HCT116 (cell line): ENCODE measurements around the gene PRKAA2. TPM values are rescaled to one million over a fixed set of nuclear protein-coding genes. Genes with fewer than 3 reads are reported as not detected.

Source experiments
- ATAC-seq: fragments of 200-7000 bp; cut with Tn5 transposase; 2 replicates; pipeline ENCODE4 v1.9.1; 2020; ENCODE audit warnings: mild to moderate bottlenecking, moderate library complexity
- BruUV-seq: library from RNA; stranded (reverse); fragments of 400-500 nt; replicated peaks from 2 replicates; lab custom pipeline; 2021; lab: Mats Ljungman, UMichigan
- CTCF ChIA-PET: fragments of 300-600 bp; sonication (Branson Sonifier 250); formaldehyde crosslinking; loops from one replicate; lab custom pipeline; 2021; ENCODE audit warnings: antibody characterized with exemption; lab: Charles Lee
- POLR2A ChIA-PET: fragments of 300-600, 350-600 bp; sonication (Branson Sonifier 250); formaldehyde crosslinking; loops from one replicate; lab custom pipeline; 2021; ENCODE audit warnings: antibody characterized with exemption; lab: Charles Lee
- RAD21 ChIA-PET, 2 experiments: fragments of 300-600 bp; sonication (Branson Sonifier 250); formaldehyde crosslinking; loops; one replicate each; lab custom pipeline; 2023; ENCODE audit warnings: low total read pairs in 2 of 2; ENCODE audit not compliant: uncharacterized antibody in 2 of 2, unreplicated experiment in 2 of 2, low non-redundant PET in 1 of 2; lab: Charles Lee
- DNase-seq: peaks from one replicate; pipeline ENCODE4 v3.0.0-alpha.2; 2010; ENCODE audit warnings: low read depth, low spot score
- H2AFZ ChIP-seq: fragments of 200-600 bp; shearing (Covaris generic), sonication (generic); 2 replicates; pipeline ENCODE4 v1.6.1; 2017; ENCODE audit warnings: low read depth, mixed run types, mixed read lengths, antibody characterized with exemption, low read length; ENCODE audit not compliant: poor library complexity, severe bottlenecking
- H3K27ac ChIP-seq: 2 replicates; pipeline ENCODE4 v1.5.1; 2012; ENCODE audit warnings: low read depth, low read length
- H3K27me3 ChIP-seq: fragments of 200-600 bp; sonication (generic); 2 replicates; pipeline ENCODE4 v1.6.1; 2016; ENCODE audit warnings: mixed run types, low read length, mixed read lengths; ENCODE audit not compliant: insufficient read depth
- H3K36me3 ChIP-seq, 2 experiments: fragments of 200-500 bp in 1 of 2; fragments of 200-600 bp in 1 of 2; sonication (Bioruptor generic) in 1 of 2; sonication (generic) in 1 of 2; 2 replicates each; pipeline versions ENCODE4 v1.5.1 to v1.6.1; 2014 to 2016; ENCODE audit warnings: low read length in 2 of 2, inconsistent platforms in 1 of 2, mixed read lengths in 1 of 2, mixed run types in 1 of 2; ENCODE audit not compliant: insufficient read depth in 2 of 2, control insufficient read depth in 1 of 2
- H3K4me1 ChIP-seq, 2 experiments: fragments of 200-600 bp in 1 of 2; sonication (generic) in 1 of 2; 2 replicates each; pipeline versions ENCODE4 v1.5.1 to v1.6.1; 2012 to 2017; ENCODE audit warnings: low read length in 2 of 2, inconsistent platforms in 1 of 2, mild to moderate bottlenecking in 1 of 2, mixed read lengths in 1 of 2, mixed run types in 1 of 2, moderate library complexity in 1 of 2; ENCODE audit not compliant: insufficient read depth in 2 of 2, control insufficient read depth in 1 of 2
- H3K4me2 ChIP-seq: fragments of 200-600 bp; sonication (generic); 2 replicates; pipeline ENCODE4 v1.6.1; 2017; ENCODE audit warnings: mixed run types, low read length, mixed read lengths
- H3K4me3 ChIP-seq, 2 experiments: fragments of 200-600 bp in 1 of 2; sonication (generic) in 1 of 2; replicated peaks in 1 of 2; 2 replicates each; pipeline ENCODE4 v1.5.1; 2011 to 2016; ENCODE audit warnings: low read length in 2 of 2, control low read depth in 1 of 2, low read depth in 1 of 2, mild to moderate bottlenecking in 1 of 2, mixed read lengths in 1 of 2, mixed run types in 1 of 2
- H3K79me2 ChIP-seq: fragments of 200-600 bp; sonication (generic); 2 replicates; pipeline ENCODE4 v1.6.1; 2017; ENCODE audit warnings: mild to moderate bottlenecking, mixed run types, low read length, moderate library complexity, mixed read lengths; ENCODE audit not compliant: insufficient read depth
- H3K9ac ChIP-seq: fragments of 200-600 bp; sonication (generic); 2 replicates; pipeline ENCODE4 v1.6.1; 2016; ENCODE audit warnings: low read length, mixed read lengths
- H3K9me2 ChIP-seq: fragments of 200-600 bp; sonication (generic), shearing (Covaris generic); 2 replicates; pipeline ENCODE4 v1.6.1; 2017; ENCODE audit warnings: mixed run types, mild to moderate bottlenecking, moderate library complexity; ENCODE audit not compliant: insufficient read depth
- H3K9me3 ChIP-seq, 2 experiments: fragments of 200-500 bp in 1 of 2; fragments of 200-600 bp in 1 of 2; sonication (Bioruptor generic) in 1 of 2; sonication (generic) in 1 of 2; 2 replicates each; pipeline ENCODE4 v1.6.1; 2014 to 2017; ENCODE audit warnings: low read length in 2 of 2, mixed read lengths in 2 of 2, inconsistent platforms in 1 of 2, low read depth in 1 of 2, mild to moderate bottlenecking in 1 of 2, mixed run types in 1 of 2, moderate library complexity in 1 of 2; ENCODE audit not compliant: control insufficient read depth in 1 of 2, insufficient read depth in 1 of 2
- H4K20me1 ChIP-seq: fragments of 200-600 bp; sonication (generic), shearing (Covaris generic); 2 replicates; pipeline ENCODE4 v1.6.1; 2017; ENCODE audit warnings: mixed run types, mild to moderate bottlenecking, moderate library complexity; ENCODE audit not compliant: insufficient read depth
- ATF3 ChIP-seq: IDR thresholded peaks from 2 replicates; pipeline ENCODE4 v1.6.1; 2012
- CEBPB ChIP-seq: IDR thresholded peaks from 2 replicates; pipeline ENCODE4 v1.6.1; 2012; ENCODE audit warnings: low read depth
- CTCF ChIP-seq, 3 experiments: fragments of 200-600 bp in 1 of 3; sonication (generic) in 1 of 3; IDR thresholded peaks in 2 of 3; conservative IDR thresholded peaks in 1 of 3; 2 replicates each; pipeline ENCODE4 v1.5.1; 2012 to 2017; ENCODE audit warnings: low read depth in 2 of 3, low read length in 2 of 3, antibody characterized with exemption in 1 of 3, borderline replicate concordance in 1 of 3, control low read depth in 1 of 3, mild to moderate bottlenecking in 1 of 3, mixed read lengths in 1 of 3, mixed run types in 1 of 3, moderate library complexity in 1 of 3; ENCODE audit not compliant: insufficient read depth in 1 of 3
- EGR1 ChIP-seq: IDR thresholded peaks from 2 replicates; pipeline ENCODE4 v1.6.1; 2012; ENCODE audit warnings: low read depth
- EZH2 ChIP-seq: fragments of 200-600 bp; sonication (generic); IDR thresholded peaks from 2 replicates; pipeline ENCODE4 v1.6.1; 2017; ENCODE audit warnings: antibody characterized with exemption, mixed run types
- EZH2phosphoT487 ChIP-seq: fragments of 200-600 bp; IDR thresholded peaks from 2 replicates; pipeline ENCODE4 v1.6.1; 2018; ENCODE audit warnings: antibody characterized with exemption, borderline replicate concordance
- JUND ChIP-seq: IDR thresholded peaks from 2 replicates; pipeline ENCODE4 v1.6.1; 2012
- POLR2A ChIP-seq: IDR thresholded peaks from 2 replicates; pipeline ENCODE4 v1.7.0; 2011; ENCODE audit warnings: borderline replicate concordance; ENCODE audit not compliant: insufficient read depth, insufficient read length; ENCODE audit errors: extremely low read depth
- RAD21 ChIP-seq: IDR thresholded peaks from 2 replicates; pipeline ENCODE4 v1.6.1; 2012; ENCODE audit warnings: low read depth, mild to moderate bottlenecking
- REST ChIP-seq: IDR thresholded peaks from 2 replicates; pipeline ENCODE4 v1.6.1; 2012; ENCODE audit warnings: low read depth
- SIN3A ChIP-seq: IDR thresholded peaks from 2 replicates; pipeline ENCODE4 v1.6.1; 2012; ENCODE audit warnings: low read depth
- SP1 ChIP-seq: IDR thresholded peaks from 2 replicates; pipeline ENCODE4 v1.6.1; 2012; ENCODE audit warnings: low read depth
- SRF ChIP-seq: IDR thresholded peaks from 2 replicates; pipeline ENCODE4 v1.6.1; 2012; ENCODE audit warnings: low read depth
- TCF7L2 ChIP-seq: IDR thresholded peaks from 2 replicates; pipeline ENCODE4 v1.7.0; 2011; ENCODE audit warnings: borderline replicate concordance, inconsistent platforms; ENCODE audit not compliant: insufficient read depth, insufficient read length; ENCODE audit errors: extremely low read depth
- YY1 ChIP-seq: IDR thresholded peaks from 2 replicates; pipeline ENCODE4 v1.6.1; 2011; ENCODE audit warnings: low read length, low read depth, moderate library complexity, mild to moderate bottlenecking; ENCODE audit not compliant: insufficient replicate concordance; ENCODE audit errors: extremely low read depth
- ZFX ChIP-seq: fragments of 450-650 bp; IDR thresholded peaks from 2 replicates; pipeline ENCODE4 v1.6.1; 2017
- ZNF274 ChIP-seq: fragments of 200-500 bp; sonication (Bioruptor generic); IDR thresholded peaks from 2 replicates; pipeline ENCODE4 v1.6.1; 2014; ENCODE audit warnings: mild to moderate bottlenecking, low read depth, low read length, inconsistent platforms
- intact Hi-C: fragments of 100-400 bp; cut with micrococcal nuclease; formaldehyde crosslinking; loops from 2 replicates; pipeline ENCODE4 v1.10.0; 2022
- total RNA-seq: library from RNA; stranded (reverse); gene quantifications from one replicate; pipeline ENCODE4 v1.2.1, GENCODE V29; 2021; ENCODE audit not compliant: unreplicated experiment
- TF ChIP-seq, protein P1 (sequence below): IDR thresholded peaks from 2 replicates; pipeline ENCODE4 v1.6.1; 2012
- TF ChIP-seq, protein P2 (sequence below): IDR thresholded peaks from 2 replicates; pipeline ENCODE4 v1.6.1; 2011; ENCODE audit warnings: mild to moderate bottlenecking, low read length, moderate library complexity; ENCODE audit not compliant: insufficient replicate concordance; ENCODE audit errors: extremely low read depth

Gene PRKAA2
- total RNA-seq, 1 experiment from 2014 or later: 1.6 TPM

- Histone ChIP-seq H2AFZ (peak overlapping the region; percentile 56), H3K36me3 (no peaks in the 10 kb centered on the region), H3K79me2 (no peaks in the 10 kb centered on the region), H3K4me2 (peak overlapping the region; percentile 74), H3K9ac (peak overlapping the region; percentile 31; the same call in 1 of the 2 replicates), H3K27me3 (peaks cover 30% of the 10 kb centered on the region), H3K9me2 (no peaks in the 10 kb centered on the region), H4K20me1 (no peaks in the 10 kb centered on the region), H3K9me3 (no peaks in the 10 kb centered on the region), H3K27ac (no peak overlapping the region; the same call in 1 of the 2 replicates), H3K4me1 (peaks cover 0 to 17% of the 10 kb centered on the region in 2 experiments; a peak in 2 of 4 replicates), H3K4me3 (peak overlapping the region; percentile 40 to 58)
- no TSS peak for BruUV-seq
- intact Hi-C loops: no loop called here
- POLR2A ChIA-PET: no interaction called here
- RAD21 ChIA-PET: no interaction called here
- CTCF ChIA-PET: no interaction called here
- ATAC-seq (peak; percentile 35), DNase-seq (no peak)
- TF ChIP-seq ZFX (no peak), JUND (no peak), POLR2A (no peak), EZH2phosphoT487 (no peak), CEBPB (no peak), EZH2 (no peak), SIN3A (no peak), SRF (no peak), REST (no peak), ZNF274 (no peak), CTCF (IDR thresholded peaks at IDR 0.05 in 2 of 3, conservative IDR thresholded peaks at IDR 0.05 in 1 of 3; ENCODE audit: borderline replicate concordance in 1 of 3, insufficient read depth in 1 of 3, low read depth in 2 of 3, low read length in 2 of 3) (no peak), SP1 (no peak), ATF3 (no peak), TCF7L2 (no peak), YY1 (no peak), RAD21 (no peak), EGR1 (no peak)
- TF ChIP-seq, protein P1, sequence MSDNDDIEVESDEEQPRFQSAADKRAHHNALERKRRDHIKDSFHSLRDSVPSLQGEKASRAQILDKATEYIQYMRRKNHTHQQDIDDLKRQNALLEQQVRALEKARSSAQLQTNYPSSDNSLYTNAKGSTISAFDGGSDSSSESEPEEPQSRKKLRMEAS: no peak
- TF ChIP-seq, protein P2, sequence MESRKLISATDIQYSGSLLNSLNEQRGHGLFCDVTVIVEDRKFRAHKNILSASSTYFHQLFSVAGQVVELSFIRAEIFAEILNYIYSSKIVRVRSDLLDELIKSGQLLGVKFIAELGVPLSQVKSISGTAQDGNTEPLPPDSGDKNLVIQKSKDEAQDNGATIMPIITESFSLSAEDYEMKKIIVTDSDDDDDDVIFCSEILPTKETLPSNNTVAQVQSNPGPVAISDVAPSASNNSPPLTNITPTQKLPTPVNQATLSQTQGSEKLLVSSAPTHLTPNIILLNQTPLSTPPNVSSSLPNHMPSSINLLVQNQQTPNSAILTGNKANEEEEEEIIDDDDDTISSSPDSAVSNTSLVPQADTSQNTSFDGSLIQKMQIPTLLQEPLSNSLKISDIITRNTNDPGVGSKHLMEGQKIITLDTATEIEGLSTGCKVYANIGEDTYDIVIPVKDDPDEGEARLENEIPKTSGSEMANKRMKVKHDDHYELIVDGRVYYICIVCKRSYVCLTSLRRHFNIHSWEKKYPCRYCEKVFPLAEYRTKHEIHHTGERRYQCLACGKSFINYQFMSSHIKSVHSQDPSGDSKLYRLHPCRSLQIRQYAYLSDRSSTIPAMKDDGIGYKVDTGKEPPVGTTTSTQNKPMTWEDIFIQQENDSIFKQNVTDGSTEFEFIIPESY: no peak
Measured at GRCh38 chr1:56644064-56644918, 823 bp upstream of the PRKAA2 start.
